DND-41 (cell line): Measurements from ENCODE around the gene C14orf119.

Experiments
- ATAC-seq: fragments of 200-7000 bp; cut with Tn5 transposase; 3 replicates; pipeline ENCODE4 v1.9.1; 2021; ENCODE audit warnings: low read depth; ENCODE audit not compliant: insufficient read depth
- DNase-seq: peaks from one replicate; pipeline ENCODE4 v3.0.0-alpha.2; 2020
- H2AFZ ChIP-seq: 2 replicates; pipeline ENCODE4 v1.6.0; 2012; ENCODE audit warnings: low read depth, low read length
- H3K27ac ChIP-seq: 2 replicates; pipeline ENCODE4 v1.5.1; 2012; ENCODE audit warnings: low read length, inconsistent platforms
- H3K27me3 ChIP-seq: fragments of 200-600 bp; sonication (generic); 2 replicates; pipeline ENCODE4 v1.6.0; 2012; ENCODE audit warnings: low read length, mild to moderate bottlenecking, inconsistent platforms; ENCODE audit not compliant: insufficient read depth, poor library complexity
- H3K36me3 ChIP-seq: 2 replicates; pipeline ENCODE4 v1.5.1; 2012; ENCODE audit warnings: low read length, inconsistent platforms; ENCODE audit not compliant: insufficient read depth
- H3K4me1 ChIP-seq: 2 replicates; pipeline ENCODE4 v1.5.1; 2012; ENCODE audit warnings: mild to moderate bottlenecking, low read length; ENCODE audit not compliant: insufficient read depth
- H3K4me2 ChIP-seq: 2 replicates; pipeline ENCODE4 v1.6.0; 2012; ENCODE audit warnings: mild to moderate bottlenecking, moderate library complexity, low read length, inconsistent platforms; ENCODE audit not compliant: insufficient read depth
- H3K4me3 ChIP-seq, 2 experiments: fragments of 200-600 bp in 1 of 2; shearing (Covaris generic) in 1 of 2; 2 replicates each; pipeline ENCODE4 v1.5.1; 2012 to 2016; ENCODE audit warnings: inconsistent platforms in 2 of 2, low read length in 2 of 2, mild to moderate bottlenecking in 2 of 2, low read depth in 1 of 2, moderate library complexity in 1 of 2
- H3K79me2 ChIP-seq: 2 replicates; pipeline ENCODE4 v1.6.0; 2012; ENCODE audit warnings: low read length, inconsistent platforms; ENCODE audit not compliant: insufficient read depth
- H3K9ac ChIP-seq: 2 replicates; pipeline ENCODE4 v1.6.0; 2012; ENCODE audit warnings: low read depth, mild to moderate bottlenecking, inconsistent platforms, low read length, moderate library complexity
- H3K9me3 ChIP-seq: 2 replicates; pipeline ENCODE4 v1.5.1; 2012; ENCODE audit warnings: low read length, moderate library complexity, mild to moderate bottlenecking, inconsistent platforms; ENCODE audit not compliant: insufficient read depth, severe bottlenecking
- H4K20me1 ChIP-seq: 2 replicates; pipeline ENCODE4 v1.6.0; 2012; ENCODE audit warnings: low read length; ENCODE audit not compliant: insufficient read depth
- CTCF ChIP-seq: IDR thresholded peaks from 2 replicates; pipeline ENCODE4 v1.5.1; 2012; ENCODE audit warnings: borderline replicate concordance, low read length, moderate library complexity, mild to moderate bottlenecking; ENCODE audit not compliant: poor library complexity, severe bottlenecking; ENCODE audit errors: extremely low read depth
- EZH2 ChIP-seq: IDR thresholded peaks from 3 replicates; pipeline ENCODE4 v1.6.1; 2012; ENCODE audit warnings: borderline replicate concordance, low read depth, mild to moderate bottlenecking, moderate library complexity, low read length, inconsistent platforms; ENCODE audit not compliant: severe bottlenecking

C14orf119 gene

GRCh38 chr14:23071244-23071920 is 23.9 kb upstream of the C14orf119 start:
- peak overlapping the region; percentile 78 for H3K27ac ChIP-seq
- H3K79me2 ChIP-seq: peaks cover 55% of the 10 kb centered on the region
- no peaks in the 10 kb centered on the region for H3K27me3 ChIP-seq
- H3K4me1 ChIP-seq: peaks cover 40% of the 10 kb centered on the region
- H3K4me2 ChIP-seq: peak overlapping the region; percentile 92
- H3K36me3 ChIP-seq: peaks cover 66% of the 10 kb centered on the region
- H3K9ac ChIP-seq: peak overlapping the region; percentile 70
- TF ChIP-seq CTCF (no peak), EZH2 (no peak)
- peaks cover 29% of the 10 kb centered on the region for H4K20me1 ChIP-seq
- H3K9me3 ChIP-seq: no peaks in the 10 kb centered on the region
- peak; percentile 95 for ATAC-seq
- H3K4me3 ChIP-seq: peak overlapping the region; percentile 73 to 75
- peak overlapping the region; percentile 73 for H2AFZ ChIP-seq
- DNase-seq: peak; percentile 89

DNA sequence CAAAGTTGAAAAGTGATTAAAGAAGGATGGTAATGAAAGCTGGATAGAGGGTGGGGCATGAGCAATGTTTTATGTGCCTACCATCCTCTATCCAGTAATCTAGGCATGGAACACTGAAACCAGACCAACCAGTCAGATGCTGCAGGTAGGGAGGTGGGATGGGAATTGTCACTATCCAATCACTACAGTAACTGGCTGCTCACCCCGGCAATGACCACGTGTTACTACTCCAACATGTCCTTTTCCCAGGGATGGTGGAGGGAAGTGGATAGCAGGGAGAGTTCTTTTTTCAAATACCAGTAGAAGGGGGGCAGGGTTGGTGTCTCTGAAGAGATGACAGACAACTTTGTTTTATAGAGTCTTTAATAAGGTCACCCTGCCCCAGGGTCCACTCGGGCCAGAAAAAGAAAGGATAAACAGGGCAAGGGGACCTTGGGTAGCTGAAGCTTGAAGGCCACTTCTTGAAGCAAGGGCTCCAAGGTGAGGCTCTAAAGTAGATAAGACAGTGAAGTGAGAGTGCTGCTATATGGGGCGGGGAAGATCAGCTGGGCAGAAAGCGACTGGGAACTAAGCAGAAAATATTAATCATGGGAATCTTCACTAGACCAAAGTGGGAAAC is 23.3 kb upstream of the C14orf119 start:
- H3K9ac ChIP-seq: peak overlapping the region; percentile 70
- H3K9me3 ChIP-seq: no peaks in the 10 kb centered on the region
- no peaks in the 10 kb centered on the region for H3K27me3 ChIP-seq
- peak overlapping the region; percentile 92 for H3K4me2 ChIP-seq
- H3K79me2 ChIP-seq: peaks cover 49% of the 10 kb centered on the region
- peaks cover 67% of the 10 kb centered on the region for H3K36me3 ChIP-seq
- H3K4me3 ChIP-seq: peak overlapping the region in 1 of 2 experiments; percentile 75; a peak in 3 of 4 replicates
- no peak for DNase-seq
- 0 out of 2 replicates have a peak overlapping the region, but pooled peaks have one; percentile 1 for H2AFZ ChIP-seq
- ATAC-seq: no peak
- peak overlapping the region; percentile 78 for H3K27ac ChIP-seq
- H4K20me1 ChIP-seq: peaks cover 24% of the 10 kb centered on the region
- peaks cover 40% of the 10 kb centered on the region for H3K4me1 ChIP-seq
- TF ChIP-seq CTCF (no peak), EZH2 (no peak)

DNA sequence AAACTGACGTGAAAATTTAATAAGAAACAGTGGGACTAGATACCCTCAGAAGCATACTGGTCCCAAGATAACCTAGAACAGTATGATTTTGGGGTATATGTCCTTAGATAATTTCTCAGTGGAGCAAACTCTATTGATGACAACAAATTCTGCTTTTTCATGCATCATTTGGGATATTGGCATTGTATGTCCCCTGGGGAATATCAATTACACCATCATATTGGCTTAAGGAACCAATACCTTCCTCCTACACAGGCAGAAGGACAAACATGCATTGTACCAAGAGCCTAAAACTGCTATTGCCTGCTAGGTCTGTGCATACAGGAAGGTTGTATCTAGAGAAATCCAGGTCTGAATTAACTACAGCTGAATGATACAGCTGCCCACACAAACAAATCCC is 20.4 kb upstream of the C14orf119 start:
- DNase-seq: no peak
- H2AFZ ChIP-seq: no peak overlapping the region
- TF ChIP-seq EZH2: no peak
- no peak for TF ChIP-seq CTCF
- ATAC-seq: no peak
- H3K27me3 ChIP-seq: no peaks in the 10 kb centered on the region
- H3K4me2 ChIP-seq: no peak overlapping the region
- H3K36me3 ChIP-seq: peaks cover 68% of the 10 kb centered on the region
- no peak overlapping the region for H3K27ac ChIP-seq
- peaks cover 24% of the 10 kb centered on the region for H3K4me1 ChIP-seq
- H3K9me3 ChIP-seq: no peaks in the 10 kb centered on the region
- peaks cover 25% of the 10 kb centered on the region for H3K79me2 ChIP-seq
- H3K9ac ChIP-seq: no peak overlapping the region
- H4K20me1 ChIP-seq: peaks cover 5% of the 10 kb centered on the region; the same call in 1 of the 2 replicates
- no peak overlapping the region for H3K4me3 ChIP-seq
